NCI-H2107 treated with DMSO at 0.1 percent for 48 hours (cell line): ENCODE results near the gene FAM228A.
"Not testable (repeated sequence)": the region's sequence is repeated elsewhere in the genome, so short reads cannot be mapped to it uniquely, and the experiment has no call there.

Source experiments
- DNase-seq: peaks from one replicate; lab custom pipeline; 2025; ENCODE audit not compliant: unreplicated experiment; lab: John Stamatoyannopoulos, UW

Gene FAM228A

GRCh38 chr2:24190503-24190902 lies 15.7 kb downstream of the FAM228A start:
- no peak for DNase-seq

- DNase-seq = no peak
Observed at GRCh38 chr2:24191156-24191555, 16.3 kb downstream of the FAM228A start.

GRCh38 chr2:24191848-24192247 lies 17.0 kb downstream of the FAM228A start:
- no peak for DNase-seq

GRCh38 chr2:24197213-24197612 lies 22.4 kb downstream of the FAM228A start:
- not testable (repeated sequence) for DNase-seq

GRCh38 chr2:24199968-24200590 lies 25.2 kb downstream of the FAM228A start:
- DNase-seq = no peak

GRCh38 chr2:24200799-24201198 lies 25.9 kb downstream of the FAM228A start:
- no peak for DNase-seq

- no peak for DNase-seq
Observed at GRCh38 chr2:24203029-24203786, 28.4 kb downstream of the FAM228A start.

GRCh38 chr2:24203787-24204150 lies 28.9 kb downstream of the FAM228A start:
- no peak for DNase-seq

GRCh38 chr2:24204505-24204904 lies 29.7 kb downstream of the FAM228A start:
- no peak for DNase-seq

- DNase-seq = no peak
Observed at GRCh38 chr2:24205131-24205530, 30.3 kb downstream of the FAM228A start.

GRCh38 chr2:24206242-24206641 lies 31.4 kb downstream of the FAM228A start:
- no peak for DNase-seq

- no peak for DNase-seq
Observed at GRCh38 chr2:24206714-24207113, 31.9 kb downstream of the FAM228A start.

GRCh38 chr2:24207359-24207758 lies 32.5 kb downstream of the FAM228A start:
- no peak for DNase-seq

GRCh38 chr2:24208490-24208889 lies 33.6 kb downstream of the FAM228A start:
- no peak for DNase-seq

GRCh38 chr2:24209389-24210105 lies 34.7 kb downstream of the FAM228A start:
- DNase-seq = no peak

GRCh38 chr2:24210106-24210455 lies 35.2 kb downstream of the FAM228A start:
- no peak for DNase-seq

GRCh38 chr2:24210723-24211122 lies 35.9 kb downstream of the FAM228A start:
- no peak for DNase-seq

- DNase-seq = no peak
Observed at GRCh38 chr2:24211408-24211807, 36.6 kb downstream of the FAM228A start.

GRCh38 chr2:24214880-24215279 lies 40.0 kb downstream of the FAM228A start:
- no peak for DNase-seq

GRCh38 chr2:24220554-24221291 lies 45.9 kb downstream of the FAM228A start:
- no peak for DNase-seq

GRCh38 chr2:24221343-24222050 lies 46.6 kb downstream of the FAM228A start:
- DNase-seq = no peak
